HepG2 (cell line): Measurements from ENCODE around the gene SRC. TPM values are rescaled to one million over a fixed set of nuclear protein-coding genes. Genes with fewer than 3 reads are reported as not detected.

Experiments used
- ATAC-seq: fragments of 200-7000 bp; cut with Tn5 transposase; 3 replicates; pipeline ENCODE4 v1.9.1; 2020; ENCODE audit warnings: mild to moderate bottlenecking, moderate library complexity
- BruUV-seq: library from RNA; stranded (reverse); fragments of 400-500 nt; replicated peaks from 2 replicates; lab custom pipeline; 2021; lab: Mats Ljungman, UMichigan
- CTCF ChIA-PET: fragments of 300-600 bp; formaldehyde crosslinking; extraction: SDS; loops from one replicate; lab custom pipeline; 2021; ENCODE audit warnings: low total read pairs, inconsistent platforms, low intra/inter-chr PET ratio; lab: Yijun Ruan, JAX
- POLR2A ChIA-PET: fragments of 350-600 bp; sonication (Branson Sonifier 250); formaldehyde crosslinking; loops from one replicate; lab custom pipeline; 2020; ENCODE audit warnings: antibody characterized with exemption, inconsistent platforms; lab: Yijun Ruan, JAX
- DNase-seq: peaks from one replicate; pipeline ENCODE4 v3.0.0-alpha.2; 2015; ENCODE audit warnings: low spot score
- FAIRE-seq: peaks from 3 replicates; lab custom pipeline; 2011; peaks lifted over from hg19 to GRCh38; lab: Jason Lieb, UNC
- H2AFZ ChIP-seq: one replicate; pipeline ENCODE4 v1.6.1; 2011; ENCODE audit warnings: low read length, inconsistent platforms
- H3K27ac ChIP-seq: fragments of 300-600 bp; 3 replicates; pipeline ENCODE4 v1.8.0; 2011; ENCODE audit warnings: mixed run types, mild to moderate bottlenecking, mixed read lengths, low read length, inconsistent platforms; ENCODE audit not compliant: insufficient read depth; ENCODE audit errors: extremely low read length
- H3K27me3 ChIP-seq, 2 experiments: fragments of 200-600 bp in 1 of 2; 2 replicates in 1 of 2; 3 replicates in 1 of 2; pipeline versions ENCODE4 v1.6.0 to v1.8.0; 2011; ENCODE audit warnings: low read length in 2 of 2, mild to moderate bottlenecking in 2 of 2, moderate library complexity in 2 of 2, inconsistent platforms in 1 of 2; ENCODE audit not compliant: insufficient read depth in 2 of 2, control insufficient read depth in 1 of 2
- H3K36me3 ChIP-seq, 2 experiments: fragments of 200-600 bp in 1 of 2; replicated peaks in 1 of 2; 2 replicates in 1 of 2; 3 replicates in 1 of 2; pipeline versions ENCODE4 v1.5.1 to v1.8.0; 2011; ENCODE audit warnings: low read length in 2 of 2, inconsistent platforms in 1 of 2; ENCODE audit not compliant: insufficient read depth in 2 of 2, control insufficient read depth in 1 of 2
- H3K4me1 ChIP-seq: 2 replicates; pipeline ENCODE4 v1.5.1; 2012; ENCODE audit warnings: low read length, inconsistent platforms; ENCODE audit not compliant: insufficient read depth
- H3K4me2 ChIP-seq: 2 replicates; pipeline ENCODE4 v1.6.0; 2011; ENCODE audit warnings: low read depth, low read length, inconsistent platforms
- H3K4me3 ChIP-seq, 3 experiments: fragments of 200-600 bp in 1 of 3; sonication (generic), shearing (Covaris generic) in 1 of 3; replicated peaks in 1 of 3; 2 replicates each; pipeline ENCODE4 v1.5.1; 2011 to 2016; ENCODE audit warnings: low read length in 3 of 3, inconsistent platforms in 2 of 3, low read depth in 2 of 3, mild to moderate bottlenecking in 2 of 3, control low read depth in 1 of 3, mixed read lengths in 1 of 3; ENCODE audit not compliant: insufficient read depth in 1 of 3
- H3K79me2 ChIP-seq: one replicate; pipeline ENCODE4 v1.6.1; 2011; ENCODE audit warnings: low read length, inconsistent platforms; ENCODE audit not compliant: insufficient read depth
- H3K9ac ChIP-seq: 2 replicates; pipeline ENCODE4 v1.6.0; 2011; ENCODE audit warnings: mild to moderate bottlenecking, low read depth, low read length, inconsistent platforms; ENCODE audit not compliant: insufficient read depth
- H3K9me3 ChIP-seq: 2 replicates; pipeline ENCODE4 v1.5.1; 2012; ENCODE audit warnings: mild to moderate bottlenecking, low read length
- H4K20me1 ChIP-seq: 2 replicates; pipeline ENCODE4 v1.6.0; 2011; ENCODE audit warnings: inconsistent platforms, mild to moderate bottlenecking, low read length, moderate library complexity; ENCODE audit not compliant: insufficient read depth
- ADNP ChIP-seq: sonication (generic); formaldehyde crosslinking; IDR thresholded peaks from 2 replicates; pipeline ENCODE4 v1.4.0; 2020; ENCODE audit warnings: missing genetic modification reagents
- AHR ChIP-seq: IDR thresholded peaks from 2 replicates; pipeline ENCODE4 v1.6.1; 2018; ENCODE audit warnings: missing genetic modification reagents, missing compliant biosample characterization
- CHD2 ChIP-seq: IDR thresholded peaks from 2 replicates; pipeline ENCODE4 v1.6.1; 2011; ENCODE audit warnings: low read depth, low read length, improper control_type of control experiment
- HDAC2 ChIP-seq: sonication (generic); formaldehyde crosslinking; IDR thresholded peaks from 2 replicates; pipeline ENCODE4 v1.4.0; 2020; ENCODE audit warnings: missing genetic modification reagents
- HNRNPL ChIP-seq: fragments of 200-400 bp; formaldehyde crosslinking; IDR thresholded peaks from 2 replicates; pipeline ENCODE4 v1.6.1; 2017; ENCODE audit warnings: mild to moderate bottlenecking, low read depth, low read length
- MAFK ChIP-seq, 2 experiments: IDR thresholded peaks in 1 of 2; conservative IDR thresholded peaks in 1 of 2; 2 replicates each; pipeline ENCODE4 v1.6.1; 2011; ENCODE audit warnings: improper control_type of control experiment in 2 of 2, low read length in 2 of 2
- TAF15 ChIP-seq: fragments of 200-400 bp; formaldehyde crosslinking; IDR thresholded peaks from one replicate; pipeline ENCODE4 v1.6.1; 2018; ENCODE audit warnings: mild to moderate bottlenecking, low read depth, low read length; ENCODE audit not compliant: poor library complexity, severe bottlenecking
- ZC3H4 ChIP-seq: sonication (generic); formaldehyde crosslinking; IDR thresholded peaks from 2 replicates; pipeline ENCODE4 v1.4.0; 2020; ENCODE audit warnings: missing genetic modification reagents, borderline replicate concordance
- ZNF451 ChIP-seq: sonication (generic); formaldehyde crosslinking; IDR thresholded peaks from 2 replicates; pipeline ENCODE4 v1.5.0; 2020; ENCODE audit warnings: mild to moderate bottlenecking, missing genetic modification reagents
- ZNF614 ChIP-seq: IDR thresholded peaks from 2 replicates; pipeline ENCODE4 v1.6.1; 2018; ENCODE audit warnings: missing biosample characterization, missing genetic modification reagents, inconsistent platforms, borderline replicate concordance
- ZNF746 ChIP-seq: sonication (generic); formaldehyde crosslinking; IDR thresholded peaks from 2 replicates; pipeline ENCODE4 v1.8.0; 2022; ENCODE audit warnings: mild to moderate bottlenecking, missing genetic modification reagents
- ZNF773 ChIP-seq: sonication (generic); formaldehyde crosslinking; IDR thresholded peaks from 2 replicates; pipeline ENCODE4 v1.4.0; 2020; ENCODE audit warnings: missing genetic modification reagents, borderline replicate concordance
- ZNF776 ChIP-seq: sonication (generic); formaldehyde crosslinking; IDR thresholded peaks from 2 replicates; pipeline ENCODE4 v1.4.0; 2020; ENCODE audit warnings: mild to moderate bottlenecking, missing genetic modification reagents
- ZNF782 ChIP-seq: sonication (generic); formaldehyde crosslinking; IDR thresholded peaks from 2 replicates; pipeline ENCODE4 v1.4.0; 2020; ENCODE audit warnings: missing genetic modification reagents, mild to moderate bottlenecking, borderline replicate concordance
- ZNF816 ChIP-seq: sonication (generic); formaldehyde crosslinking; IDR thresholded peaks from 2 replicates; pipeline ENCODE4 v1.8.0; 2022; ENCODE audit warnings: missing genetic modification reagents, mild to moderate bottlenecking, borderline replicate concordance
- ZSCAN9 ChIP-seq: IDR thresholded peaks from 2 replicates; pipeline ENCODE4 v1.6.1; 2016; ENCODE audit warnings: borderline replicate concordance
- WGBS: methylation state at CpG from one replicate; pipeline ENCODE4 v1.1.6; 2017; ENCODE audit warnings: low lambda C conversion rate; 5-methylcytosine and 5-hydroxymethylcytosine counted together
- in situ Hi-C: cut with HindIII; loops from 2 replicates; pipeline ENCODE4 v1.10.0; 2017; ENCODE audit warnings: low pct_unique_long_range_greater_than_20kb; ENCODE audit not compliant: extremely low pct_ligation_motif_present
- intact Hi-C: fragments of 100-400 bp; cut with micrococcal nuclease; formaldehyde crosslinking; loops from one replicate; pipeline ENCODE4 v1.10.0; 2022; ENCODE audit not compliant: unreplicated experiment
- polyA plus RNA-seq, 8 experiments: library from polyadenylated mRNA; depleted of rRNA in 3 of 8; stranded (reverse) in 7 of 8; unstranded in 1 of 8; fragments of >200 nt; fragmentation: Illumina TruSeq in 4 of 8; extraction: Trizol in 4 of 8; gene quantifications; 2 replicates each; pipeline versions ENCODE4 v1.2.1 to v1.2.3, GENCODE V29; 2011 to 2016; ENCODE audit warnings: low read depth in 4 of 8, missing spikeins in 1 of 8, mixed read lengths in 1 of 8; ENCODE audit not compliant: insufficient read depth in 1 of 8
- total RNA-seq, 5 experiments: library from RNA; depleted of rRNA; stranded (reverse); fragments of >200 nt; fragmentation: Illumina TruSeq; extraction: Trizol; gene quantifications; 2 replicates each; pipeline ENCODE4 v1.2.3, GENCODE V29; 2016; ENCODE audit warnings: low read depth in 1 of 5
- TF ChIP-seq, protein P1 (sequence below): sonication (generic); formaldehyde crosslinking; IDR thresholded peaks from 2 replicates; pipeline ENCODE4 v1.9.0; 2021; ENCODE audit warnings: missing genetic modification reagents, mild to moderate bottlenecking, borderline replicate concordance
- TF ChIP-seq, protein P2 (sequence below): sonication (generic); formaldehyde crosslinking; IDR thresholded peaks from 2 replicates; pipeline ENCODE4 v1.8.0; 2022; ENCODE audit warnings: mild to moderate bottlenecking, missing genetic modification reagents, moderate library complexity
- TF ChIP-seq, protein P3 (sequence below): sonication (generic); formaldehyde crosslinking; conservative IDR thresholded peaks from 2 replicates; pipeline ENCODE4 v1.8.0; 2022; ENCODE audit warnings: missing genetic modification reagents

SRC gene
- total and polyA plus RNA-seq, 2 of the 13 experiments (the other 11 are each of a cell fraction or from before 2014, with no cell fraction given), result 54.7 to 192 TPM

DNA sequence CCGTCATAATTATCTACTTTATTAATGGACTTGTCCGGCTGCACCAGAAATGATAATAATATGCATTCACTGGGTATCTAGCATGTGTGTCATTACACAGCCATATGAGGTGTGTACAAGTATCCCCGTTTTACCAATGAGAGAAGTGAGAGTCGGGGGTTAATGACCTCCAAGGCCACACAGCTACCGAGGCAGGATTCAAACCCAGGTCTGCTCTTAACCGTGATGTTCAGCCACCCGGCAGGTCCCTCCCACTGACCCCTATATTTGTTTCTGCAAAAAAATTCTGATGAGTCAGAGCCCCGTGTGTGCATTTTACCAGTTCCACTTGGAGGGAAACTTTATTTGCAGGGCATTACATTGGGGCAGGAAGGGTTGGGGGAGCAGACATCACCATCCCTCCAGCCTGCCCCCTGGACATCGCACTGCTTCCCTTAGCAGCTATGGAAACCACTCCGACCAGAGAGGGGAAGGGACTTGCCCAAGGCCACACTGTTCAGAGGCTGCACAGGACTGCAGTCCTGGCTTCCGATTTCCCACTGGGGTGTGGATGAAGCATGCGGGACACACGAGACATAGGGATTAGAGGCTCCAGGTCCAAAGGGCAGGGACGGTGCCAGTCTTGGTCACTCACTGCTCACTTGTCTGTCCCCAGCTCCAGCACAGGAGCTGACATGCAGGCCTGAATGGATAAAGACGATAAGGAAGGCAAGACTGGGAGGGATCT, 10.1 kb upstream of the SRC start:
- POLR2A ChIA-PET, result interaction anchor here (0.9 to 5.1 kb wide), 5 partner anchors 10 to 193 kb away, joined by 3 to 45 read pairs (median 8); partner anchors contain the start of genes MANBAL and SRC
- intact Hi-C loops, result loop anchor here (2.0 kb wide), 2 partner anchors 45 to 51 kb away; no protein-coding TSS in a partner anchor
- 13% methylated on average over 15 of the region's 15 CpGs for WGBS
- Histone ChIP-seq H3K4me3 (peak overlapping the region; percentile 42 to 70 (median 53)), H3K4me1 (peaks cover 95% of the 10 kb centered on the region), H2AFZ (peak overlapping the region; percentile 34), H3K9me3 (no peaks in the 10 kb centered on the region), H3K4me2 (peak overlapping the region; percentile 93), H3K36me3 (no peaks in the 10 kb centered on the region), H3K27me3 (no peaks in the 10 kb centered on the region), H3K27ac (peak overlapping the region; percentile 49), H3K79me2 (peaks cover 6% of the 10 kb centered on the region), H3K9ac (peak overlapping the region; percentile 35), H4K20me1 (no peaks in the 10 kb centered on the region)
- CTCF ChIA-PET, result no interaction called here
- BruUV-seq, result no TSS peak
- DNase-seq (peak; percentile 48), FAIRE-seq (no peak), ATAC-seq (peak; percentile 13)
- in situ Hi-C loops, result no loop called here
- TF ChIP-seq ZC3H4 (CRISPR knock-in tag) (no peak), HDAC2 (CRISPR knock-in tag) (peak; percentile 86), ZNF614 (CRISPR knock-in tag) (peak; percentile 78; the same call in 1 of the 2 replicates), ZNF816 (CRISPR knock-in tag) (no peak), ZNF773 (no peak), TAF15 (no peak), MAFK (conservative IDR thresholded peaks at IDR 0.05 in 1 of 2, IDR thresholded peaks at IDR 0.05 in 1 of 2; ENCODE audit: low read length in 2 of 2) (peak; percentile 18 to 44; a peak in 2 of 4 replicates), CHD2 (no peak), AHR (no peak), ZNF746 (CRISPR knock-in tag) (0 out of 2 replicates have a peak, but pooled peaks have one; percentile 22), ZNF782 (CRISPR knock-in tag) (no peak; the same call in 1 of the 2 replicates), HNRNPL (0 out of 2 replicates have a peak, but pooled peaks have one; percentile 41), ADNP (CRISPR knock-in tag) (no peak), ZSCAN9 (CRISPR knock-in tag) (no peak), ZNF776 (CRISPR knock-in tag) (no peak), ZNF451 (0 out of 2 replicates have a peak, but pooled peaks have one; percentile 29)
- TF ChIP-seq, protein P1, sequence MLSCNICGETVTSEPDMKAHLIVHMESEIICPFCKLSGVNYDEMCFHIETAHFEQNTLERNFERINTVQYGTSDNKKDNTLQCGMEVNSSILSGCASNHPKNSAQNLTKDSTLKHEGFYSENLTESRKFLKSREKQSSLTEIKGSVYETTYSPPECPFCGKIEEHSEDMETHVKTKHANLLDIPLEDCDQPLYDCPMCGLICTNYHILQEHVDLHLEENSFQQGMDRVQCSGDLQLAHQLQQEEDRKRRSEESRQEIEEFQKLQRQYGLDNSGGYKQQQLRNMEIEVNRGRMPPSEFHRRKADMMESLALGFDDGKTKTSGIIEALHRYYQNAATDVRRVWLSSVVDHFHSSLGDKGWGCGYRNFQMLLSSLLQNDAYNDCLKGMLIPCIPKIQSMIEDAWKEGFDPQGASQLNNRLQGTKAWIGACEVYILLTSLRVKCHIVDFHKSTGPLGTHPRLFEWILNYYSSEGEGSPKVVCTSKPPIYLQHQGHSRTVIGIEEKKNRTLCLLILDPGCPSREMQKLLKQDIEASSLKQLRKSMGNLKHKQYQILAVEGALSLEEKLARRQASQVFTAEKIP (CRISPR knock-in tag), result no peak
- TF ChIP-seq, protein P2, sequence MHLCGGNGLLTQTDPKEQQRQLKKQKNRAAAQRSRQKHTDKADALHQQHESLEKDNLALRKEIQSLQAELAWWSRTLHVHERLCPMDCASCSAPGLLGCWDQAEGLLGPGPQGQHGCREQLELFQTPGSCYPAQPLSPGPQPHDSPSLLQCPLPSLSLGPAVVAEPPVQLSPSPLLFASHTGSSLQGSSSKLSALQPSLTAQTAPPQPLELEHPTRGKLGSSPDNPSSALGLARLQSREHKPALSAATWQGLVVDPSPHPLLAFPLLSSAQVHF (CRISPR knock-in tag), result no peak
- TF ChIP-seq, protein P3, sequence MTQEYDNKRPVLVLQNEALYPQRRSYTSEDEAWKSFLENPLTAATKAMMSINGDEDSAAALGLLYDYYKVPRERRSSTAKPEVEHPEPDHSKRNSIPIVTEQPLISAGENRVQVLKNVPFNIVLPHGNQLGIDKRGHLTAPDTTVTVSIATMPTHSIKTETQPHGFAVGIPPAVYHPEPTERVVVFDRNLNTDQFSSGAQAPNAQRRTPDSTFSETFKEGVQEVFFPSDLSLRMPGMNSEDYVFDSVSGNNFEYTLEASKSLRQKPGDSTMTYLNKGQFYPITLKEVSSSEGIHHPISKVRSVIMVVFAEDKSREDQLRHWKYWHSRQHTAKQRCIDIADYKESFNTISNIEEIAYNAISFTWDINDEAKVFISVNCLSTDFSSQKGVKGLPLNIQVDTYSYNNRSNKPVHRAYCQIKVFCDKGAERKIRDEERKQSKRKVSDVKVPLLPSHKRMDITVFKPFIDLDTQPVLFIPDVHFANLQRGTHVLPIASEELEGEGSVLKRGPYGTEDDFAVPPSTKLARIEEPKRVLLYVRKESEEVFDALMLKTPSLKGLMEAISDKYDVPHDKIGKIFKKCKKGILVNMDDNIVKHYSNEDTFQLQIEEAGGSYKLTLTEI, result no peak
